H9 (cell line): ENCODE results near the gene ARAP2. TPM values are rescaled to one million over a fixed set of nuclear protein-coding genes. Genes with fewer than 3 reads are reported as not detected.

ENCODE experiments used
- DNase-seq: peaks from one replicate; pipeline ENCODE4 v3.0.0-alpha.2; 2017
- H2AFZ ChIP-seq: one replicate; pipeline ENCODE4 v1.6.1; 2013; ENCODE audit warnings: mild to moderate bottlenecking, low read length, control low read depth, moderate library complexity
- H2AK5ac ChIP-seq: 2 replicates; pipeline ENCODE4 v1.6.1; 2013; ENCODE audit warnings: low read length, control low read depth, mixed read lengths; ENCODE audit not compliant: insufficient read length
- H2BK120ac ChIP-seq: one replicate; pipeline ENCODE4 v1.6.1; 2013; ENCODE audit warnings: low read depth, mild to moderate bottlenecking, low read length, control low read depth, inconsistent platforms; ENCODE audit not compliant: poor library complexity, severe bottlenecking
- H2BK12ac ChIP-seq: 2 replicates; pipeline ENCODE4 v1.6.1; 2013; ENCODE audit warnings: low read length, control low read depth, mixed read lengths, low read depth; ENCODE audit not compliant: insufficient read length
- H2BK15ac ChIP-seq: 2 replicates; pipeline ENCODE4 v1.6.1; 2013; ENCODE audit warnings: low read depth, low read length, control low read depth
- H2BK20ac ChIP-seq: one replicate; pipeline ENCODE4 v1.6.1; 2013; ENCODE audit warnings: low read depth, mild to moderate bottlenecking, low read length, control low read depth, inconsistent platforms; ENCODE audit not compliant: poor library complexity, severe bottlenecking
- H2BK5ac ChIP-seq: 2 replicates; pipeline ENCODE4 v1.6.1; 2013; ENCODE audit warnings: low read length, control low read depth, mixed read lengths; ENCODE audit not compliant: insufficient read length
- H3K14ac ChIP-seq: 2 replicates; pipeline ENCODE4 v1.6.1; 2013; ENCODE audit warnings: low read length, control low read depth; ENCODE audit not compliant: insufficient read depth
- H3K18ac ChIP-seq: 2 replicates; pipeline ENCODE4 v1.6.1; 2013; ENCODE audit warnings: low read depth, mild to moderate bottlenecking, mixed read lengths, low read length, control low read depth; ENCODE audit not compliant: insufficient read length
- H3K23ac ChIP-seq: 2 replicates; pipeline ENCODE4 v1.6.1; 2013; ENCODE audit warnings: low read length, control low read depth, mixed read lengths, low read depth; ENCODE audit not compliant: insufficient read length
- H3K23me2 ChIP-seq: 2 replicates; pipeline ENCODE4 v1.6.1; 2013; ENCODE audit warnings: low read depth, mild to moderate bottlenecking, mixed read lengths, low read length, control low read depth; ENCODE audit not compliant: insufficient read length, poor library complexity, severe bottlenecking
- H3K27ac ChIP-seq: 2 replicates; pipeline ENCODE4 v1.5.1; 2013; ENCODE audit warnings: low read length, control low read depth, mixed read lengths, low read depth; ENCODE audit not compliant: insufficient read length
- H3K27me3 ChIP-seq: 2 replicates; pipeline ENCODE4 v1.6.1; 2013; ENCODE audit warnings: low read length, control low read depth, inconsistent platforms; ENCODE audit not compliant: insufficient read depth
- H3K4ac ChIP-seq: 2 replicates; pipeline ENCODE4 v1.6.1; 2013; ENCODE audit warnings: low read depth, mild to moderate bottlenecking, control low read depth, inconsistent platforms, low read length, moderate library complexity
- H3K4me1 ChIP-seq: 2 replicates; pipeline ENCODE4 v1.6.1; 2013; ENCODE audit warnings: low read length, control low read depth, inconsistent platforms; ENCODE audit not compliant: insufficient read depth
- H3K4me2 ChIP-seq: 2 replicates; pipeline ENCODE4 v1.6.1; 2013; ENCODE audit warnings: low read length, control low read depth, mixed read lengths; ENCODE audit not compliant: insufficient read length, insufficient read depth
- H3K56ac ChIP-seq: 2 replicates; pipeline ENCODE4 v1.6.1; 2013; ENCODE audit warnings: low read depth, mild to moderate bottlenecking, mixed read lengths, low read length, control low read depth; ENCODE audit not compliant: insufficient read length
- H3K79me1 ChIP-seq: 2 replicates; pipeline ENCODE4 v1.6.1; 2013; ENCODE audit warnings: low read depth, mild to moderate bottlenecking, moderate library complexity, low read length, control low read depth, inconsistent platforms; ENCODE audit not compliant: insufficient read depth, poor library complexity, severe bottlenecking
- H3K79me2 ChIP-seq: 2 replicates; pipeline ENCODE4 v1.6.1; 2013; ENCODE audit warnings: low read length, control low read depth, inconsistent platforms; ENCODE audit not compliant: insufficient read depth
- H3K9ac ChIP-seq: 2 replicates; pipeline ENCODE4 v1.6.1; 2013; ENCODE audit warnings: low read length, control low read depth, mixed read lengths; ENCODE audit not compliant: insufficient read length; ENCODE audit errors: extremely low read depth
- H3K9me3 ChIP-seq: one replicate; pipeline ENCODE4 v1.6.1; 2013; ENCODE audit warnings: low read depth, low read length, inconsistent platforms; ENCODE audit not compliant: control insufficient read depth
- H3T11ph ChIP-seq: one replicate; pipeline ENCODE4 v1.6.1; 2013; ENCODE audit warnings: mild to moderate bottlenecking, low read length, control low read depth, inconsistent platforms
- H4K20me1 ChIP-seq: one replicate; pipeline ENCODE4 v1.6.1; 2013; ENCODE audit not compliant: control insufficient read depth, insufficient read length, insufficient read depth
- H4K5ac ChIP-seq: 2 replicates; pipeline ENCODE4 v1.6.1; 2013; ENCODE audit warnings: low read depth, mild to moderate bottlenecking, mixed read lengths, low read length, control low read depth; ENCODE audit not compliant: insufficient read length
- H4K8ac ChIP-seq: replicated peaks from 2 replicates; pipeline ENCODE4 v1.6.1; 2013; ENCODE audit warnings: low read length, control low read depth, mixed read lengths, low read depth; ENCODE audit not compliant: insufficient read length
- H4K91ac ChIP-seq: 2 replicates; pipeline ENCODE4 v1.6.1; 2013; ENCODE audit warnings: low read depth, mild to moderate bottlenecking, moderate library complexity, mixed read lengths, low read length, control low read depth; ENCODE audit not compliant: insufficient read length
- H3K27ac Mint-ChIP-seq, 3 experiments: 2 replicates in 2 of 3; 3 replicates in 1 of 3; pipeline ENCODE4 v1.8.0; 2020 to 2021; ENCODE audit warnings: mixed read lengths in 3 of 3, mild to moderate bottlenecking in 1 of 3, moderate library complexity in 1 of 3
- H3K27me3 Mint-ChIP-seq: 2 replicates; pipeline ENCODE4 v1.8.0; 2021; ENCODE audit warnings: low read depth, mild to moderate bottlenecking, moderate library complexity, mixed read lengths
- H3K36me3 Mint-ChIP-seq, 3 experiments: 2 replicates in 2 of 3; 3 replicates in 1 of 3; pipeline ENCODE4 v1.8.0; 2020 to 2021; ENCODE audit warnings: low read depth in 3 of 3, mixed read lengths in 3 of 3; ENCODE audit not compliant: insufficient read depth in 1 of 3
- H3K4me1 Mint-ChIP-seq, 2 experiments: 2 replicates each; pipeline ENCODE4 v1.8.0; 2020; ENCODE audit warnings: mixed read lengths in 2 of 2
- H3K4me3 Mint-ChIP-seq, 2 experiments: 2 replicates in 1 of 2; 3 replicates in 1 of 2; pipeline ENCODE4 v1.8.0; 2020 to 2021; ENCODE audit warnings: mild to moderate bottlenecking in 2 of 2, mixed read lengths in 2 of 2, moderate library complexity in 1 of 2
- H3K9me3 Mint-ChIP-seq, 2 experiments: 2 replicates in 1 of 2; 3 replicates in 1 of 2; pipeline ENCODE4 v1.8.0; 2020; ENCODE audit warnings: mild to moderate bottlenecking in 2 of 2, mixed read lengths in 2 of 2, moderate library complexity in 1 of 2
- CTCF ChIP-seq: fragments of 200-600 bp; sonication (generic); conservative IDR thresholded peaks from 3 replicates; pipeline ENCODE4 v1.8.0; 2021; ENCODE audit warnings: antibody characterized with exemption, mild to moderate bottlenecking
- WGBS: extraction: QIAGEN DNeasy Blood & Tissue Kit; methylation state at CpG from one replicate; pipeline ENCODE4 v1.1.7; 2013; ENCODE audit warnings: missing lambda C conversion rate, low lambda C conversion rate, mixed read lengths; ENCODE audit not compliant: insufficient read length; ENCODE audit errors: extremely low coverage; 5-methylcytosine and 5-hydroxymethylcytosine counted together
- total RNA-seq: library from RNA; stranded (reverse); gene quantifications from 2 replicates; pipeline ENCODE4 v1.2.1, GENCODE V29; 2021

ARAP2 gene
- total RNA-seq, 1 experiment from 2014 or later = 6.3 TPM

GRCh38 chr4:36227913-36228312, 16.4 kb downstream of the ARAP2 start:
- H3K56ac ChIP-seq = no peak overlapping the region
- H3K27me3 ChIP-seq = no peaks in the 10 kb centered on the region
- TF ChIP-seq CTCF = no peak
- H2BK15ac ChIP-seq = no peak overlapping the region
- H3K18ac ChIP-seq = no peak overlapping the region
- peaks cover 10% of the 10 kb centered on the region in 2 experiments for H3K4me1 Mint-ChIP-seq
- no peak overlapping the region for H3K27ac Mint-ChIP-seq
- H4K8ac ChIP-seq = no peak overlapping the region
- H4K20me1 ChIP-seq = no peaks in the 10 kb centered on the region
- no peak overlapping the region for H2BK120ac ChIP-seq
- H3K4me1 ChIP-seq = no peaks in the 10 kb centered on the region
- no peak overlapping the region for H2BK5ac ChIP-seq
- no peak overlapping the region for H2AK5ac ChIP-seq
- H2BK12ac ChIP-seq = no peak overlapping the region
- no peaks in the 10 kb centered on the region for H3K79me1 ChIP-seq
- H3T11ph ChIP-seq = no peak overlapping the region
- no peaks in the 10 kb centered on the region for H3K9me3 ChIP-seq
- H3K36me3 Mint-ChIP-seq = no peaks in the 10 kb centered on the region
- H3K79me2 ChIP-seq = no peaks in the 10 kb centered on the region
- H3K4ac ChIP-seq = no peak overlapping the region
- no peak overlapping the region for H3K27ac ChIP-seq
- no peak overlapping the region for H4K5ac ChIP-seq
- no peak overlapping the region for H3K4me3 Mint-ChIP-seq
- no peaks in the 10 kb centered on the region for H3K23me2 ChIP-seq
- H3K9me3 Mint-ChIP-seq = no peaks in the 10 kb centered on the region; a peak in 1 of 5 replicates
- H3K14ac ChIP-seq = no peak overlapping the region
- no peak overlapping the region for H3K9ac ChIP-seq
- no peak overlapping the region for H4K91ac ChIP-seq
- no CpG with 5 or more reads among the region's 5 CpGs for WGBS
- H3K27me3 Mint-ChIP-seq = no peaks in the 10 kb centered on the region
- H3K23ac ChIP-seq = no peak overlapping the region
- no peak overlapping the region for H3K4me2 ChIP-seq
- no peak overlapping the region for H2AFZ ChIP-seq
- H2BK20ac ChIP-seq = no peak overlapping the region
- no peak for DNase-seq
